NCI-H2029 (cell line): ENCODE data around the gene HIGD1A.
A peak's percentile ranks its signal among the peaks of the same experiment; 100 is the strongest.

Experiments used
- DNase-seq: peaks from one replicate; lab custom pipeline; 2025; lab: John Stamatoyannopoulos, UW

The HIGD1A gene

GRCh38 chr3:42804106-42804830 is at the start of gene HIGD1A:
HIGD1A (minus strand) TSS chr3:42804490; CDS start chr3:42794253, 10,237 bp downstream.
- peak; percentile 96 for DNase-seq

DNA sequence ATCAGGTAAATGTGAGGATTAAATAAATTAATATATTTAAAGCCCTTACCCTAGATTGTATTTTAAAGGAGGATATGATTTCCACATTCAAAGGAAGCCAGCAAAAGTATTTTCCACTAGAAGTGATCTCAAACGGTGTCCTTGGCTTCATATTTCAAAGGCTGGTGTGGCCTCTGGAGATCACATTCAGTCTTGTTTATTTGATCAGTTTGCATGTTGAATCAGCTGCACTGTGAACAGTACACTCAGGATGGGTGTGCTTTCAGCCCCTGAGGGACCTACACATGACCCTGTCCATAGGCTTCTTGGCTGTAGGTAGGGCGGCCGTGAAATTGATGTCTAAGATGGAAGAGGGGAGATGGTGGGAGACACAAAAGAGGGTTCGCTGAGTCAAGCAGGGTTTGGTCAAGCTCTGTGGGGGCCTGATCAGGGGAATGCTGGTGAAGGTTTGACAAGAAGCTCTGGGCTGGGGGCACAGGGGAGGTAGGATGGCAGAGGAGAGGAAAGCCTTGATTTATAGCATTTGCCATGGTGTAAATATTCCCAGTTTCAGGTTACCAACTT is 49.5 kb upstream of the HIGD1A start:
- DNase-seq = peak; percentile 88

- DNase-seq = no peak
Measured at GRCh38 chr3:42853056-42853455, 48.8 kb upstream of the HIGD1A start.

DNA sequence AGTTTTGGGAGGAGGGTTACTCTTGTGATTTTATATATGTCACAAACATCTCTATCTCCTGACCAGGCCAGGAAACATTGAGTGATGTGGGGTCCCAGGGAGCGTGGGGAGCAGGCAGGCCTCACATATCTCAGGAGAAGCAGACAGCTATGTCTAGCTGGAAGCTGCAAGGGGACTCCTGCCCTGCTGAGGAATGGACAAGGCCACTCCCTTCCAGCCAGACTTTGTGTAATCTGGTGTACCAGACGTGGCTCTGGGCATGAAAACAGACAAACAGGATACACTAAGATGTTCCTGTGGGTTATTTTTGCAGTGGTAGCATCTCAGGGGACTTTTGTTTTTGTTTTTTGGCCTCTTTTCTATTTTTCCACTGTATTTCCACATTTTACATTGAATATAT is 48.2 kb upstream of the HIGD1A start:
- no peak for DNase-seq

DNA sequence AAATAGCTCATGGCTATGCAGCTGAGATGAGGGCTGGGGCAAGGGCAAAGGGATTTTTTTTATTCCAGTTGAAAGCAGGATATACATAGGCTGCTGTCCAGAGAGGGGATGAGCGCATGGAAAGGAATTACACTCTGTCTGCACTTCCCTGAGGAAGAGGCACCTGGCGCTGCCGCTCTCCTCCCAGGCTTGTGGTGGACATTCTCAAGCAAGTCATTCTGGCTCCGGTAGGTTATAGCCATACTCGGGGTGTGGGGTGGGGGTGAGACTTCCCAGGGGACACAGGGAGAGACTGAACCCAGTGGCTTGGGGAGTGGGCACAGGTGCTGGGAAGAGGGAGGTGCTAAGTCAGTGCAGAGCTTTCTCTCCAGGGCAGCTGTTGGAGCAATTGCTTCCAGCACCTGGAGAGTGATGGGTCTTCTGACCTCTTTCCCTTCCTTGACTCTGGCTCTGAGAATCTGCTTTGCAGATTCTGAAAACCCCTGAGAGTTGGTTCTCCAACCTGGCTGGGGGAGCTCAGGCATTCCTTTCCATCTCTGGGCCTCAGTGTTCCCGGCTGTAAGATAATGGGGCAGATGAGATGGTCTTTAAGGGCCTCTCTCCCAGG is 47.0 kb upstream of the HIGD1A start:
- no peak for DNase-seq

DNA sequence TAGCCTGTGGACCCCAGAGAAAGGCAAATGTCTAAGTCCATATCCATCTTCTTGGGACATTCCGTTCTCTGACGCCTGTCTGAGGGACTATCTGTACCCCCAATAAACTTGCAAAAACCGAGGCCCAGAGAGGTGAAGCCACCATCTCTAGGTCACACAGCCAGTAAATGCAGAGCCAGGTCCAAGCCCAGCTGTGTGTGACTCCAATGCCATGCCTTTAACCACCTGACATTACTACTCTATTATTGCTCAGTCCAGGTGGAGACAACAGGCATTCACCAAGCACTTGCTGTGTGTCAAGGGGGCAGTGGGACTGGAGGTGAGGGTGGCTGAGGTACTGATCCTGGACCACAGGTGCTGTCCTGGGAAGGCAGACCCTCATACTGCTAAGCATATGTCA is 46.0 kb upstream of the HIGD1A start:
- DNase-seq = no peak

DNA sequence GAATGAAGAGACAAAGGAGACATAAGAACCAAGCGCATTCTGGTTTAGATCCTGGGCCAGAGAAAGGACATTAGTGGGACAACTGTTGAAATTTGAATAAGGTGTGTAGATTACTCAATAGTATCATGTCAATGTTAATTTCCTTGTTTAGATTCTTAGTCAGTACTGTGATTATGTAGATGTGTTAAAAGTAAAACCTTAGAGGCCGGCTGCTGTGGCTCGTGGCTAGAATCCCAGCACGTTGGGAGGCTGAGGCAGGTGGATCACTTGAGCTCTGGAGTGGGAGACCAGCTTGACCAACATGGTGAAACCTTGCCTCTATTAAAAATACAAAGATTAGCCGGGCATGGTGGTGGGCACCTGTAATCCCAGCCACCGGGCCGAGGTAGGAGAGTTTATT is 44.7 kb upstream of the HIGD1A start:
- no peak for DNase-seq

DNA sequence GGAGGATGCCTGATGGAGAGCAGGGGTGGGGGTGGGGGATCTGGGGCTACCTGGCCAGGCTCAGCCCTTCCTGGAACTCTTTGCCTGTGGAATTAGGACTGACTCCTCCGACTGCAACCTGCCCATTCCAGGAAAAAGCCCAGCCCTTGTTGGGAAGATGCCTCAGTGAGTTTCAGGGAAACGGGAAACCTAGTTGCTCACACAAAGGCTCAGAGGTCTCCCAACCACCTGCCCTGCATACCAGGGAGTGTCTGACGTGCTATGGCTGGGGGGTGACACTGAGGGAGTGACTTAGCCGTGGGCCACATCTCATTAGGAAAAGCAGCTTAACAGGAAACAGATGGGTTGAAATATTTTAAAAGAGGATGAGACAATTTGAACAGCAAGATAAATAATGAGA is 43.4 kb upstream of the HIGD1A start:
- peak; percentile 27 for DNase-seq

DNA sequence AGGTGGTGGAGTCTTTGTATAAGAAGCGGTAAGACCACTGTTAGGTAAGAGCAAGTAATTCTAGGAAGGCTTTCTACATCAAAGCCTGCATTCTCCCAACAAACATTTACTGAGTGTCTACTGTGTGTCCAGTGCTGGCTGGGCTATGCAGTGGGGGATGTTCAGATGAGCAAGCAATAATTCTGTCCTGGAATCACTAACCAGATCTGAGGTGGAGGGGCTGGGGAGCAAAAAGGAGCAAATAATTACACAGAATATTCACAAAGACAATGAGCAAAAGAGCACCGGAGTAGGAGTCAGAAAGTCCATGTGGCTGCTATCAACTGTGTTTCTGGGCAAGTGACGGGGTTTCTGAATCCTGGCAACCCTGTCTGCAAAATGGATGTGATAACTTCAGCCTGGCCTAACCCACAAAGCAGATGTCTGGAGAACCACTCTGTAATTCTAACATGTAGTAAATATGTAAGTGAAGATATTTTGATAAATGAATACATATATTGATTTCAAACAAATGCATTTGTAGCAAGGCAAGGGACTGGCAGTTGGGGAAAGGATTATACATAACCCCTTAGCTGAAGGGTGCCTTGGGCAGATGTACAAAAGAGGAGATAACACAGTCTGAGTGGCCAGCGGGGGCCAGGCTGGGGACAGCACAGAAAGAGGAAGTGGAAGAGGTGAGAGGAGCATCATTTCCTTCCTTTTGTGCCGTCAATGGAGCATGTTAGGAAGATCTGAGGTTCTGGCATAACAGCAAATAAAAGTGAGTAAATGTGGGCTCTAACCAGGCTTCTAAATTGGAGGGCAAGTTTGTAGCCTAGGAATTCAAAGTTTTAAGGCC is 42.6 kb upstream of the HIGD1A start:
- no peak for DNase-seq

GRCh38 chr3:42844815-42845214 is 40.5 kb upstream of the HIGD1A start:
- DNase-seq = no peak

- DNase-seq = no peak
Measured at GRCh38 chr3:42844412-42844713, 40.1 kb upstream of the HIGD1A start.

DNA sequence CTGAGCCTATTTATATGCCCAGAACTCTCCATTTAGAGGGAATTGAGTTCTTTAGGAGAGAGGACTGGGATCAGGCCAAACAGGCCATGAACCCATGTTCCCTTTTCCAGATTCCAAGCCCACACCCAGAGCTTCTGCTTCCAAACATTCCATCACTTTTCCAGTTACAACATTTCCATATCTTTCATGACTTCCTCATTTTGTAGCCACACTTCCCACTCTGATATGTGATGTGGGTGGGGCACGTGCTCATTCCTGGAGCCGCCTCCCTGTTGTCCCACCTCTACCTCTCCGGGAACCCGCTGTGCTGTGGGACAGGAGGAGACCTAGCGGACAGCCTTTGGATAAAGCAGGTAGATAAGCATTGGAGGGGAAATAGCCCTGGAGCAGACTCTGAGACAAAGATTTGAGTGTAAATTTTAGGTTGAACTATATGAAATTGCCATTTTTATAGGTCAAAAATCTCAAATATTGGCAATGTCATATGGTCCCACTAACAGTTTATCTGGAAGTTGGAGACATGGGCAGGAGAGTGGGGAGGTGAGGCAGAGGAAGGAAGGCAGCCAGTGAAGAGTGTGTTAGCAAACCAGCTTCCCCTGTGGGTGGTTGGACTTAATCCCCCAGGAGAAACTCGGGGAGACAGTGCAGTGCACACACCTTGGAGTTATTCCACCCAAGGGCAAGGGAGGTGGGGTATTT is 39.6 kb upstream of the HIGD1A start:
- DNase-seq = no peak

- DNase-seq = no peak
Measured at GRCh38 chr3:42841332-42841731, 37.0 kb upstream of the HIGD1A start.

DNA sequence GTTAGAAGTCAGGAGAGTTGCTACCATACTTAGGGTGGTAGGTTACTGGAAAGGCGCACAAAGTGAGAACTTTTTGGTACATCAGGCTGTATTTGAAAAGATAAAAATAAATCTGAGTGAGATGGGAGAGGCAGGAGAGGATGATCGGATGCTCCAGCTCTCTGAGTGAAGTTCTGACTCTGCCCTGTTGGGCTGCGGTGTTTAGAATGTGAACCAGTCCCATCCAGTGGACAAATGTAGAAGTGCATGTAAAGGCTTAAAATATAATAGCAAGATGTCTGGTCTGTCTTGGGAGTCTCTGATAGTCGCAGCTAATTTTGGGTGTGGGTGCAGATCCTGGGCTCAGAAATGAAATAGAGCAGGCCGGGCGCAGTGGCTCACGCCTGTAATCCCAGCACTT is 35.3 kb upstream of the HIGD1A start:
- no peak for DNase-seq

DNA sequence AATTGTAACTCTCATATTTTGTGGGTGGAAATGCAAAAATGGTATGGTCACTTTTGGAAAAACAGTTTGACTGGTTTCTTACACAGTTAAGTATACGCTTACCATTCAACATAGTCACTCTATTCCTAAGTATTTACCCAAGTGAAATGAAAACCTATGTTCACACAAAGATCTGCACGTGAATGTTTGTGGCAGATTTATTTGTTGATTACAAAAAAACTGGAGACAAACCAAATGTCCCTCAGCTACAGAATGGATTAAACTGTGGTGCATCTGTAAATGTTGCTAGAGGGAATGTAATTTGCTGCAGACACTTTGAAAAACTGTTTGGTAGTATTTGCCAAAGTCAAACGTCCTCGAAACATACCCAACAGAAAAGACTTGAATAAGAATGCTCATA is 34.3 kb upstream of the HIGD1A start:
- DNase-seq = no peak

GRCh38 chr3:42836150-42837123 is 32.1 kb upstream of the HIGD1A start:
- no peak for DNase-seq

DNA sequence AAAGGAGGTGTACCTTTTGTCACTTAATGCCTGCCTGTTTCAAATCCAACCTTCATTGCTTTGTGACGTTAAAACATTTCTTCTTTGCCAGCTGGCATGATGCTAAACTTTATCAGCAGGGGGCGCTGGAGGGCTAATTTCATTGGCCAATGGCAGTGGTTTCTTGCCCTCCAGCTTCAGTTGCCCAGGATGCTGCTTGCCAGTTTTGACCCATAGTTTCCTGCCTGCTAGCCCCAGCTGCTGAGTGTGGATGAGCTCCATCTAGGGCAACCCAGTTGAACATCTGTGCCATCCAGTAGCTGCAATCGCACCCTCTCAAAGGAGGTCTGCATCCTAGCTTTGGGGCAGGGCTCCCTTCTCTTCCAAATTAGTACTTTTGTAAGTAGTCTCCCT is 27.0 kb upstream of the HIGD1A start:
- DNase-seq = peak; percentile 86

DNA sequence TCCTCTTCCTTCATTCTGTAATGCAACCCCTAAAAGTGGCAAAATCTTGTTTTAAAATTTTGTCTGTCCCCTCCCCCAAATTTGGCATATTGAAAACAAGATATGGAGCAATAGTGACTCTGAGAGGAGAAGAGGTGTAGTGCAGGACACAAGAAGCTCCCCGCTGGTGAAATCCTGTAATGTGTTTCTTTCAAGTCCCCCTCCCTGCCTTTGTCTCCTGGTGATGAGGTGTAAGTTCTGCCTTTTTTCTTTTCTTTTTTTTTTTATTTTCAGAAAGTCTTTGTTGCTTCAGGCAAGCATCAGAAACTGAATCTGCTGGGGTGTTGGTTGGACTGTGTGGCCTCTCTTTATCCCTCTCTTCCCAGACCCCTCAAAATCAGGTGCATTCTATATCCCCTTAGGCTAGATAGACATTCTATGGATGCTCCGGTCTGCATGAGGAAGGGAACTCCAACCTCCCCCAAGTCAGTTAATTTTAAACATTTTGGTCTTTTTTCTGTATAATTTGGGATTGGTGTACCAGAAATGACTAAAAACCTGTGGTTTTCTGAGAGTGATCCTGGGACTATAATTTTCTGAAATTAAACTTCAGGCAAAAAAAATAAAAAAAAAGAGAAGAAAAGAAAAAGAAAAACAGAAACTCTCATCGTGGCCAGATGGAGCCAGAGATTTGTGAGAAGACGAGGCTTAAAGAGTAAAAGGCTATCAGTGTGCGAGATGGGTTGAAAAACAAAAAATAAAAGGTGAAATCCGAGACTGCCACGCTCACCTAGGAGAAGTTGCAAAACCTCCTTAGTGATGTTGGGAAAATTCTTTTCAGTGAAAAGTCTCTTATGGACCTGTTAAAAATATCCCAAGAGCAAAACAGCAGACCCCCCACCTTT is 26.4 kb upstream of the HIGD1A start:
- DNase-seq = peak; percentile 42

- DNase-seq = no peak
Measured at GRCh38 chr3:42829628-42830436, 25.5 kb upstream of the HIGD1A start.
